IPS-18c (cell line): ENCODE measurements around the gene KDM4C.
"Not testable (repeated sequence)": the region's sequence is repeated elsewhere in the genome, so short reads cannot be mapped to it uniquely, and the experiment has no call there.

Source experiments
- H3K4me3 ChIP-seq: 2 replicates; pipeline ENCODE4 v1.7.0; 2013; ENCODE audit warnings: low read depth, mild to moderate bottlenecking, low read length, moderate library complexity; ENCODE audit not compliant: insufficient read depth
- H3K9me3 ChIP-seq: one replicate; pipeline ENCODE4 v1.6.1; 2013; ENCODE audit warnings: mild to moderate bottlenecking, low read length, moderate library complexity; ENCODE audit not compliant: control insufficient read depth, insufficient read depth

KDM4C gene

DNA sequence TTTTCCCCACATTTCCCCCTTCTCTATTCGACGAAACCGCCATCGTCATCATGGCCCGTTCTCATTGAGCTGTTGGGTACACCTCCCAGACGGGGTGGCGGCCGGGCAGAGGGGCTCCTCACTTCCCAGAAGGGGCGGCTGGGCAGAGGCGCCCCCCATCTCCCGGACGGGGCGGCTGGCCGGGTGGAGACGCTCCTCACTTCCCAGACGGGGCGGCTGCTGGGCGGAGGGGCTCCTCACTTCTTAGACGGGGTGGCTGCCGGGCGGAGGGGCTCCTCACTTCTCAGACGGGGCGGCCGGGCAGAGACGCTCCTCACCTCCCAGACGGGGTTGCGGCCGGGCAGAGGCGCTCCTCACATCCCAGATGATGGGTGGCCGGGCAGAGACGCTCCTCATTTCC, 191.1 kb downstream of the KDM4C start:
- H3K4me3 ChIP-seq, H3K9me3 ChIP-seq: not testable (repeated sequence)

DNA sequence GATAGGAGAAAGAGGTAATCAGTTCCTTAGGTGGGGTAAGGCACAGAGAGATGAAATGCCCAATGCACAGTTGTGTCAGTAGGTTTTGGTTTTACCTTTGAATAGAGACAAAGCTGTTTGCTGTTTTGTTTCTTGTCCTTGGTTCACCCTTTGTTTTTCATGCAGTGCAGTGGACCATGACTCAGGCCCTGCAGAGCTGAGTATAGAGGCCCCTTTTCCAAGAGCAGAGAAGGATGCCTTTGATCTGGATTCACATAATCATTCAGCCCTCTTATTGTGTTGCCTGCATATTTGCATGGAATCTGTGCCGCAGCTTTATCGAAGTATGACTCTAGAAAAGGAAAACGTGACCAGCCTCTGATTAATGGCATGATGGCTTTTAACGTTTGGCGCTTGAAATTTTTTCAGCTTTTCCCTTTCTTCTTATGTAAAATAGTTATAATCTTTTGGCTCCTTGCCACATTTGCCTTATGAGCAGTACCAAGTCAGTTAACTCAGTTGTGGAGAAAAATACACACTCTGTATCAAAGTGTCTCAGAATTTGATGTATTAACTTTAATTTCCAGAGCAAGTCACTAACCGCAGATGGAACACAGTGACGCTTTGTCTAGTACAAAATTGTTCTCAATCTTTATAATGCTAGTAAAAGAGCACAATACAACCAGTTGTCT, 197.6 kb downstream of the KDM4C start:
- no peak overlapping the region for H3K4me3 ChIP-seq
- no peaks in the 10 kb centered on the region for H3K9me3 ChIP-seq

DNA sequence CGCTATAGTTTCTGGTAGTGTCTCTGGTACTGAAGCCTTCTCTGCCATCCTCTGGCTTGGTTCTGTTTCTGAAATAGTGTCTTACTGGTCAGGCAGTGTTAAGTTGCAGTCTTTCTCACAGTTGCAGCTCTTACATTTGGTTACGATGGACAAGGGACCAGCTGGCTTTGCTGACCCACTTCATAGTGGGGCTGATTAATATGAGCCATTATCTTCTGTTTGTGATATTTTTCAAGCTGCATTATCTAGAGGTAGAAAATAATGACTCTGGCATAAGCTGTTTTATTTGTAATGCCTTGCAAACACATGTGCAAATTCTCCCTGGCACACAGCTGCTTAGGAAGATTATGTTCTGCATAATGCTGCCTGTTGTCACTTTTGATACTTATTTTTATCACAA, 199.1 kb downstream of the KDM4C start:
- Histone ChIP-seq H3K4me3 (no peak overlapping the region), H3K9me3 (no peaks in the 10 kb centered on the region)

DNA sequence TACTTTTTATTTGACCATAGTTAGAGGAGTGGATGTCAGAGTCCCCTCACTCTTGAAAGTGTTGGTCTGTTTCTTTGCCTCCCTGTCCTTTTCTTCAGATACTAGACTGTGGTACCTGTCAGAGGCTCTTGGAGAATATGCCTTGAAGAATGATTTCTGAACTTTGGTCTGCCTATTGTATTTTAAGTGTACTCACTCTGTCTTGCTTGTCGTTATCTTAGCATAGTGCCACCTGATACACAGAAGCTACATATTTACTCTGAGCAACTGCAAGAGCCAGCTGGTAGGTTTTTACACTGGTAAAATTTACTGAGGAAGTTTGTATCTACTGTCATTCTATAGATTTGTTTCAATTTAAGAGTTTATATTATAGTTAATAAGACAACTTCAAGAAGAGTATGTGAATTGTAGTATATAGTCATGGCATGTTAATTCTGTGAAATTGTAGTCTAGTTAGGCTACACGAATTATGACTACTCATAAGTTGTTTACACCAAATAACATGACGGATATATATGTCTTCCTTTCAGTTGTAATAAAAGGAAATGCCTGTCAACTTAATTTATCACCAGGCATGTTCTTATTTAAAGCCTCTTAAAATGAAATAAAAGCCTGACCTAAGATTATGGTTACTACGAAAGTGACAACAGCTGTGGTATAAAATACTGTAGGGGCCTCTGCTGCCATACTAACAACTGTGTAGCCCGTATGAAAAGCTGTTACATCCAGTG, 201.7 kb downstream of the KDM4C start:
- no peaks in the 10 kb centered on the region for H3K9me3 ChIP-seq
- no peak overlapping the region for H3K4me3 ChIP-seq

DNA sequence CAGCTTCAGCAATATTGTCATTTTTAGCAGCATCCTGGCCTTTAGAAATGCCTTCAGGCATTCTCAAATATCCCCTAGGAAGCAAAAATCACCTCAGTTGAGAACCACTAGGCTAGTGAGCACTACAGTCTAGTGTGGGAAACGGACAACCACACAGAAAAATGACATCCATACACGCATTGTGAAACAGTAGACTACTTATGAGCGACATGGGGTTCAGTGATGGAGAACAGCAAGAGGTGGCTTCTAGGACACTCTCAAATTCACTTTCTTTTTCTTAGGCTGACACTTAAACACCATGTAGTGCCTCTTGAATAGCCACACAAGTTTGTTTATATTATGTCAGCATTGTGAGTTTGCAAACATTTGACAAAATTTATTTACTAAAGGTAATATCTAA, 203.0 kb downstream of the KDM4C start:
- H3K9me3 ChIP-seq: no peaks in the 10 kb centered on the region
- no peak overlapping the region for H3K4me3 ChIP-seq

DNA sequence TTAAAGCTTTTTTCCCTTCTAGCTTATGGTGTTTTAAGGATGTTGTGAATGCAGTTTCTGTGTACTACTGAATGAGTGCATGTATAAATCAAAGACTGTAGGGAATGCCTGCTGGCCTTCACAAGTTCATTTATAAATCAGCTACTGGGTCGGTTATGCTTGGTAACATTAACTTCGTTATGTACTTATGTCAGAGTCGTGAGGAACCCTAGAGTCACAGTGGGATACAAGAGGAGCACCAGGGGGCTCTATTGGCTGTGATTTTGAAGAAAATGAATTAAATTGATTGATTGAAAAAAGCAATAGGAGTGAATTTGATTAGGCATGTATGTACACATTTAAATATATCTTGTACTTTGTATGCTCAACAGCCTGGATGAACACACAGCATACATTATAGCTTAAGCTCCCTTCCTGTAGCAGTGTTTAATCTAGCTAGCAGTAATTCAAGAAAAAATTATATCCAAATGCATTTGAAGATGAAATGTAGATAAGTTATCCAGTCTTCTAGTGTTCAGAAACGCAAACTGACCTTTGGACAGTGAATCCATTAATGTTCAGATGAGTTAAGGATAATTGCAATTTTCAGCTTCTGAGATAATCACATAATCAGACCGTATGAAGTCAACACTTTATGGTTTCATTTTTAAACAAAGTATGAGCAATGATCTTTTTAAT, 204.2 kb downstream of the KDM4C start:
- Histone ChIP-seq H3K9me3 (no peaks in the 10 kb centered on the region), H3K4me3 (no peak overlapping the region)

DNA sequence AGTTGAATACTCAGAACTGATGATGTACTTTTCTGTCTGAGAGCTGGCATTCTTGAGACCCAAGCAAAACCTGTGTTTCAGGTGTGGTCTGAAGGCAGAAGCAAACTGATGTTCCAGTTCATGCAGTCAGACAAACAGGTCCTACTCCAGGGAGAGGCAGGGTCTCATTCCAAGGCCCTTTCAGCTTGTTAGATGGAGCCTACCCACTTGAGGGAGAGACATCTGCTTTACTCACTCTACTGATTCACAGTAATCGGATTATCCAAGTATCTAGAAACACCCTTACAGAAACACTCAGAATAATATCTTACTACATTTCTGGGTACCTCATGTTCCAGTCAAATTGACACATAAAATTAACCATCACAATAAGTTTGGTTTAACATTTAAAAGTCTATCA, 207.8 kb downstream of the KDM4C start:
- H3K4me3 ChIP-seq: no peak overlapping the region
- no peaks in the 10 kb centered on the region for H3K9me3 ChIP-seq

DNA sequence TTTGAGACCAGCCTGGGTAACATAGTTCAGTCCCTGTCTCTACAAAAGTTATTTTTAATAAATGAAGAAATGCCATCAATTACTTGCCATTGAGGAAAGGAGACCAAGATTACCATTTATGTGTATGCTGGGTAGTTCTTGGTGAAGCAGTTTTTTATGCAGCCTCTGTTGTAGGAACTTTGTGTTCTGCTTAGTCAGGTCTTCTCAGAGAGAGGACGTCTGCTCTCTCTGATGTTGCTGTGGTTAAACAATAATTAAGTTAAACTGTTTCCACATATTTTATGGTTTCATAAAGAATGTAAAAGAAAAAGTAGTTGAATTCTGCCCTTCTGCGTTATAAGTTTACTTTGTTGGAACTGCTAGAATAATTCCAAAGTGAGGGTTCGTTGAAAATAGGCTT, 210.5 kb downstream of the KDM4C start:
- Histone ChIP-seq H3K4me3 (no peak overlapping the region), H3K9me3 (no peaks in the 10 kb centered on the region)

DNA sequence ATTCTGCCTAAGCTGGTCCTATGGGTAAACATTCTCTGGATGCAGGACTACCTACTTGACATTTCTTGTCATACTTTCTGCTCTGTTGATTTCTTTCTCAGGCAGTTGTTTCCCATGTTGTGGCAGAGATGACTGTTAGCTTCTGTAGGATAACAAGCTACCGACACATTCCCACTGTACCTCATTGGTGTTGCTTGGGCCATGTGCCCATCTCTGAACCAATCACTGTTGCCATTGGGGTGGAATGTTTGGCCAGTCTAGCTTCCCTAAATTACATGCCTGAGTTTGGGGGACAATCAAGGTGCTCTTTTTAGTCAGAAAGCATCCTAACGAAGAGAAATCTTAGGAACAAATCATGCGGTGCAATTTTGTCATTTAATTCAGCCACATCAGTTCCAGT, 212.0 kb downstream of the KDM4C start:
- Histone ChIP-seq H3K4me3 (no peak overlapping the region), H3K9me3 (no peaks in the 10 kb centered on the region)

DNA sequence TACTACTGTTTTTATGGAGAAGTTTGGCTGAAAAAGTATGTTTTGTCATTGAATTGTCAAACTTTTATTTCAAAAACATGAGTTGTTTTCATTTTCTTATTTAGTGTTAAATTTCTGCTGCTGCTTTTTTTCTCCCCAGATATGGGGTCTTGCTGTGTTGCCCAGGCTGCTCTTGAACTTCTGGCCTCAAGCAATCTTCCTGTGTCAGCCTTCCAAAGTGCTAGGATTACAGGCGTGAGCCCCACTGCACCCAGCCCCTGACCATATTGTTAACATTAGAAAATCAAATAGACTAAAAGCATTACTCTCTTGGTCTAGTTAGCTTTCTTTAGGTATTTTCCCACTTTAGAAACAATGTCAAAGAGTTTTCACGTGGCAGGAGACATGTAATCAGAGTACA, 215.3 kb downstream of the KDM4C start:
- Histone ChIP-seq H3K9me3 (no peaks in the 10 kb centered on the region), H3K4me3 (no peak overlapping the region)

DNA sequence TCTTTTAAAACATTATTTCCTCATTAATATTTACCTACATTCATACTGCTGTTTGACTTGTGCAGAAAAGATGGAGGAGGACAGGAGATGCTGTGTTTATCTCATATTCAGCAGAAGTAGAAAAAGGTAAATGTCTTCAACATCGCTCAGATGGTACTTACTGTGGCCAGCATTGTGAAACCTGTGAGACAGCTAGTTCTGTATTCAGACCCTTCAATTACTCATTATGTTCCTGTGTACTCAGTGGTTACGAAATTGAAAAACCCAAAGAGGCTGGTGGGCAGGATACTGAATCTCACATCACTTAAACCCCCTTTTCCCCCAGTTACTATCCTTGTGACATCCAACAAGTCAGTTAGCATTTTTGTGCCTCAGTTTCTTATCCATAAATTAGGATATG, 216.0 kb downstream of the KDM4C start:
- Histone ChIP-seq H3K4me3 (no peak overlapping the region), H3K9me3 (no peaks in the 10 kb centered on the region)

DNA sequence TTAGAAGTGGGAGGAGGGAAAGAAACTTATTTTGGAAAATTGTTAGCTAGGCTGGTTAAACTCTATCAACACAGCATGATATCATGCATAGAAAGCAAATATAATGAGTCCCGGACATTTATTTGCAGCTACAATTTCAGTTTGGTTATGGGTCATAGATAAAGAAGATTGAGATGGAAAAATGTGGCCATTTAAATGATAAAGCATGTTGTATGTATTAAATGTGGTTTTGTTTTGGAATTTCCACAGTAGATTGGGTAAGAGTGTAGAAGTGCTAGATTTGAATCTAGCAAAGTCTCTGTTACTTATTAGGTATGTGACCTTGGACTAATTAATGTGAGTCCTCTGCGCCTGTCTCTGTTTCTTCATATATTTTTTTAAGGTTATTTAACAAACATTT, 217.4 kb downstream of the KDM4C start:
- H3K4me3 ChIP-seq: no peak overlapping the region
- H3K9me3 ChIP-seq: no peaks in the 10 kb centered on the region

DNA sequence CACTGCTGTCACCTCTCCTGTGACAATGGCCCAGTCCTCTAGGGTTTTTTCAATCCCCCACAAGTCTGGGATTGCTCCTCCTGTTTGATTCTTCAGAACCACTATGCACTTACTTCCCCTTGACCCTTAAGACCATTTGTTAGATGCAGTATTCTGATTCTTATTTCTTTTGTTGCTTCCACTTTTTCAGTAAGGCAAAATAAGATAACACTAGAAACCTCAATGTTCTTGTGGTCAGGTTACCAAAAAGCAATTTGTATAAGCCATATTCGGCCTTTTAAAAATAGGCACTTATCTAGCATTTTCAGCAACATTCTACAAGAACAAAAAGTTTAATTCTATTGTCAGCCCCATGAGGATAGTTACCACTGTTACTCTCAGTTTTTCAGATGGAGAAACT, 220.0 kb downstream of the KDM4C start:
- Histone ChIP-seq H3K4me3 (no peak overlapping the region), H3K9me3 (no peaks in the 10 kb centered on the region)

DNA sequence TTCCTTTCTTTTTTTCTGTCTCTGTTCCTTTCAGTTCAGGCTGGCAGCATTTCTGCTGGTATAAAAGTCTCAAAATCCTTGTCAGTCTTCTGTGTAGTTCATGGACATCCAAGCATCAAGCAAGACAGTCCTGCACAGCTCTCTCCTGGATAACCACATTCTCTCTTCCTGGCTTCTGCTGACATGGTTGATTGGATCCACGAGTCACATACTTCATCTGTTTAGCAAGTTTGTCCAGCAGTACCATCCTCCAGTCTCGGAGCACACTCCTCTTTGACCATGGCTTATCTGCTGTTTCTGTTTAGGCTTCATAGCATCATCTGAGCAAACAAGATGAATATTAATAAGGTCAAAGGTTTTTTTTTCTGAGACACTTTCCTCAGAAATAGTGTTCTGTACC, 220.8 kb downstream of the KDM4C start:
- no peaks in the 10 kb centered on the region for H3K9me3 ChIP-seq

DNA sequence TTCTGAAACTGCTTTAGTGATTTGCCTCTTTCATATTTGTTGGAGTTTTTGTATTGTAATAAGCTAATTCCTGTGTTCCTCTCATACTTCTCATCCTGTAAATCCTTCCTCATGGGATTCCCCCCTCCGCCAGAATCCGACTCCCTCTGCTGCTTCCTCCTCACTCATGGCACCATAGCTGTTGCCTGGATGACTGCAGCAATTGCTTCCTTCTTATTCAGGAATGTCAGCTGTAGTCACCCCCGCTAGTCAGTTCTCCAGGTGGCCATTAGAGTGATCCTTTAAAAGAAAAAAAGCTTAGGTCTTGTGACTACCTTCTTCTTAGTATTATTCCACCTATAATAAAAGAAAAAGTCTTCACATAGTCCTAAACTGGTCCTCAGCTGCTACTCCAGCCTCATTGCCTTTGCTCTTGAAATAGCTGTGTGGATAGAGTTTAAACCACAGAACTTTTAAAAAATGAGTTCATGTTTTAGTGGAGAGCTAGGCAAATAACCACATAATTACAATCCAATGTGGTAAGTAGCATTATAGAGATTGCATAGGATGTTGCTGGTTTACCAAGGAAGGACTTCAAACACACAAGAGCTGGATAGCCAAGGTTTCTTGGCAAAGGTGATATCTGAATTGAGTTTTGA, 227.3 kb downstream of the KDM4C start:
- H3K9me3 ChIP-seq: no peaks in the 10 kb centered on the region
- no peak overlapping the region for H3K4me3 ChIP-seq

More for the DNA sequence above, 220.8 kb downstream of the KDM4C start:
- no peak overlapping the region for H3K4me3 ChIP-seq

DNA sequence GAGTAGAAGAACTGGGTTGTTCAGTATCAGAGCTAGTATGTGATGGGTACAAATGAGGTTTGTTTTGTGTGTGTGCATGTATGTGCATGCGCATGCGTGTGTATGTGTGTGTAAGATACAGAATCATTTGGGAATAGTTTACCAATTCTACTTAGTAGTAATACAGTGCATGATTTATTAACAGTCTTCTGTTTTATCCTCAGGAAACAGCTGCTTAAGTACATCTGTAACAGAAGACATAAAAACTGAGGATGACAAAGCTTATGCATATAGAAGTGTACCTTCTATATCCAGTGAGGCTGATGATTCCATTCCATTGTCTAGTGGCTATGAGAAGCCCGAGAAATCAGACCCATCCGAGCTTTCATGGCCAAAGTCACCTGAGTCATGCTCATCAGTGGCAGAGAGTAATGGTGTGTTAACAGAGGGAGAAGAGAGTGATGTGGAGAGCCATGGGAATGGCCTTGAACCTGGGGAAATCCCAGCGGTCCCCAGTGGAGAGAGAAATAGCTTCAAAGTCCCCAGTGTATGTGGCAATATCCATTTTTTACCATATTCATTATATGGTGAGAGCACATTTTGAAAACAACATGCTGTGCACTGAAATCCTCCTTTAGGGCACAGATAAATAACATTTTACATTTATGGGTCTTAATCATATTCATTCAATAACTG, 228.5 kb downstream of the KDM4C start:
- Histone ChIP-seq H3K4me3 (no peak overlapping the region), H3K9me3 (no peaks in the 10 kb centered on the region)

DNA sequence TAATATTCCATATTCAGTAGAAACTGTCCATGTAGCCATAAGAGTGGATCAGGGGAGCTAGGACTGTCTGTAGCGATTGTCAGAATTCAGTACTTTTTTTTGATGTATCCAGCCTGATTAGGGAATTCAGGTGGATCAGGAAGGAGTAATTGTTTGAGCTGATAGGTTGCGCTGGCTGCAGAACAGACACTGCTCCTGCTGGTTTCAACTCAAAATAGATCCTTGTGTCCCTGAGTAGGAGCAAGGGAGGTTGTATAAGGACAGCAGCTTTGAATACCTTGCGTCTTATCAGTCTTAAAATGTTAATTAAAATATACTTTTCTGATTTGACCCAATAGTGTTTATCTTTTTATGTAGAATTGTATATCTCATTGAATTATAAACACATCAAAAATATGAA, 229.6 kb downstream of the KDM4C start:
- Histone ChIP-seq H3K9me3 (no peaks in the 10 kb centered on the region), H3K4me3 (no peak overlapping the region)
